ENCODE measurements around the gene FAM32A. TPM values are rescaled to one million over a fixed set of nuclear protein-coding genes. Genes with fewer than 3 reads are reported as not detected.

FAM32A gene
- total and polyA plus RNA-seq, 4 donors: 46.1 to 89.5 (median 63.5) TPM

DNA sequence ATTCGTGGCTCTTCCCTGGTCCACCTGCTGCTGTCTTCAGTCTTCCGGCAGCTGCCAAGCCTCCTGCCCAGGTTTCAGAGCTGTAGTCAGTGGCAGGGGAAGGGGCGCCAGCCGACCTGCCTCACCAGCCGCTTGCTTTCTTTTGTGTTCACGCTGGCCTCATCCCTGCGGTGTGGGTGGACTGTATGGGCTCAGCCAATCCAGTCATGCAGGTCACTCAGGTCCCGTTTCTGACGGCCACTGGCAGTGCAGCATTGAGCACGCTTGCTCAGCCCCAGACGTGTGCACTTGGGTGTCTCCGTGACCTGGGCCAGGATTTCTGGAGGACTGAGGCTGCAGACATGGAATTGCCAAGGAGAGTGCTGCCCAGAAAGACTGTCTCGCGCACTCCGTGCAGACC is 38.5 kb downstream of the FAM32A start:
- intact Hi-C loops (cut with DNase I): no loop called here
- DNase-seq: peak in 1 of 2 donors; percentile 42
- 81 to 89% methylated on average over 15 of the region's 15 CpGs for WGBS, 2 donors
- ATAC-seq (ENCODE audit: low FRiP score): no peak
- H3K4me3 ChIP-seq (ENCODE audit: low read length in 2 of 2): no peak overlapping the region
- no peak overlapping the region for H3K27ac ChIP-seq (ENCODE audit: low read depth in 1 of 2, low read length in 2 of 2)
- no peaks in the 10 kb centered on the region for H3K27me3 ChIP-seq (ENCODE audit: control insufficient read depth in 1 of 2, insufficient read depth in 2 of 2, low read length in 1 of 2)
- no peaks in the 10 kb centered on the region for H3K4me1 ChIP-seq (ENCODE audit: control insufficient read depth in 1 of 2, insufficient read depth in 2 of 2, low read length in 2 of 2)
- H3K9me3 ChIP-seq (ENCODE audit: control insufficient read depth, low read length): peaks cover 1% of the 10 kb centered on the region
- peaks cover 0 to 5% of the 10 kb centered on the region in 2 donors for H3K36me3 ChIP-seq (ENCODE audit: control insufficient read depth in 1 of 2, insufficient read depth in 2 of 2, low read length in 1 of 2)

DNA sequence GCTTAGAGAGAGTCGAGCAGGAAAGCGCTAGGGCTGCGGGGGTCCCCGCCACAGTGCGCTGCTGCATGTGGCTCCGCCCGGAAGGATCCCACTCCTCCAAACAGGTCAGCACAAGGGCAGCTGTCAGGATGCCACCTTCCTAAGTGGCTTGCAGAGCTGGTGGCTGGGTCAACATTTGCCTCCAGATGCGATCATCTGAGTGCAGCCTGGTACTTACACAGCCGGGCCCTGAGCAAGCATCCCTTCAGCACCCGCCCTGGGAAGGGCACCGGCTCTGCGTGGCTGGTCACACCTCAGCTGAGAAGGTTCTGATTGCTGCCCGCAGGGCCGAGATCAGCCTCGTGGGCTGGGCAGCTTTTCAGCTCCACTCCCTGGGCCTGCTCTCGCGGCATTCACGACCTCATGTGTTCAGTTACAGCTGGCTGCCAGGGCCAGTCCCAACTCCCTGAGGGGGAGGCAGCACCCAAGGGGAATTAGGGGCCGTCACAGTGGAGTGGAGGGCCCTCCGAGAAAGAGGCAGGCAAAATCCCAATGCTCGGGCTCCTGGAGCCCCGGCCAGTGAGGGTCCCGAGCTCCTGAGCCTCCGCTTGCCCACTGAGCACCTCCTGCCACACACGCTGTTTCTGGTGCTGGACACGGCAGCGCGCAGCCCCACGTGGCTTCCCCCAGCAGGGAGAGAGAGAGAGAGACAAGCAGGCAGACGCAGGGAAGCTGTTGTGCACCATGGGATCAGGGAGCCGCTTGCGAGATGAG is 39.3 kb downstream of the FAM32A start:
- H3K4me3 ChIP-seq (ENCODE audit: low read length in 2 of 2): no peak overlapping the region
- H3K4me1 ChIP-seq (ENCODE audit: control insufficient read depth in 1 of 2, insufficient read depth in 2 of 2, low read length in 2 of 2): no peaks in the 10 kb centered on the region
- ATAC-seq (ENCODE audit: low FRiP score) (no peak), DNase-seq (no peak)
- no peaks in the 10 kb centered on the region for H3K27me3 ChIP-seq (ENCODE audit: control insufficient read depth in 1 of 2, insufficient read depth in 2 of 2, low read length in 1 of 2)
- H3K9me3 ChIP-seq (ENCODE audit: control insufficient read depth, low read length): peaks cover 1% of the 10 kb centered on the region
- WGBS, 2 donors: 87 to 91% methylated on average over 32 of the region's 32 CpGs
- no peak overlapping the region for H3K27ac ChIP-seq (ENCODE audit: low read depth in 1 of 2, low read length in 2 of 2)
- intact Hi-C loops (cut with DNase I): no loop called here
- H3K36me3 ChIP-seq (ENCODE audit: control insufficient read depth in 1 of 2, insufficient read depth in 2 of 2, low read length in 1 of 2): peaks cover 0 to 5% of the 10 kb centered on the region in 2 donors

DNA sequence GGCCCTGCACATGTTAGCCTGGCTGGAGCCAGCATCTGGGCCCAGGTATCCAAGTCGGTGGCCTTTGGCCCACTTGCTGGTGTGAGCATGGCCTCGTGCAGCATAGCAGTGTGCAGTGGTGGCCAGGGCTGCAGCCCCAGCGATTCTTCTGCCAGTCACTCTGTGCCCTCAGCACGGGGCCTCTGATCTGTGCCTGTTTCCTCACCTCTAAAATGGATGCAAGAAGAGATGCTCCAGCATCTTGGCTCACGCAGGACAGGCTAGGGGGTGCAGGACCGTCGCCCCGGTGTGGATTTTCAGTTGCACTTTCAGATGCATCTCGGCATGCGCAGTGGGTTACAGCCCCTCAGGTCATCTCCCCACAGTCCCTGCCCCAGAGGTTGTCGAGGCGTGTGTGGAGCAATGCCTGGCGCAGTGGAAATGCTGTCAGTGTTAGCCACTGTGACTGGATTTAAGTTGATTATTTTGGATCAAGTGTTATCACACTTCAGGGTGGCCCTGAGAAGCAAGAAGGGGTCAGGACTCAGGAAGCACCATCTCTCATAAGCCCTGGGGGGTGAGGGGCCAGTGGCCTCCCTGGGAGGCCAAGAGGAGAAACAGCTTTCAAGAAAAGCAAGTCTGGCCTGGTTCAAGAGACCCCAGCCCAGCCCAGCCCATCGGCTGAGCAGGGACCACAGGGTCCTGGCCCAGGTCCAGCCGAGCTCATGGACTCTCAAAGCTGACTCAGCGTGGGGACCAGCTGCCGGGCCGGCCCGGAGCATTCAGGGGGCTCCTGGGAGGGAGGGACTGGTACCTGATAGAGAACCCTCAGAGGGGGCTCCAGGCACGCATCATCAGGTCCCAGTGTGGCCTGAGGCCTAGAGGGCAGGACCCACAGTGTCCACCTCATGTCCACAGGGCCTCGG is 40.3 kb downstream of the FAM32A start:
- Histone ChIP-seq H3K4me1 (ENCODE audit: control insufficient read depth in 1 of 2, insufficient read depth in 2 of 2, low read length in 2 of 2) (no peaks in the 10 kb centered on the region), H3K4me3 (ENCODE audit: low read length in 2 of 2) (no peak overlapping the region), H3K9me3 (ENCODE audit: control insufficient read depth, low read length) (no peaks in the 10 kb centered on the region), H3K27ac (ENCODE audit: low read depth in 1 of 2, low read length in 2 of 2) (no peak overlapping the region), H3K27me3 (ENCODE audit: control insufficient read depth in 1 of 2, insufficient read depth in 2 of 2, low read length in 1 of 2) (no peaks in the 10 kb centered on the region), H3K36me3 (ENCODE audit: control insufficient read depth in 1 of 2, insufficient read depth in 2 of 2, low read length in 1 of 2) (peaks cover 0 to 5% of the 10 kb centered on the region in 2 donors)
- DNase-seq (peak in 1 of 2 donors; percentile 45), ATAC-seq (ENCODE audit: low FRiP score) (no peak)
- 86 to 87% methylated on average over 21 of the region's 21 CpGs for WGBS, 2 donors
- intact Hi-C loops (cut with DNase I): no loop called here

DNA sequence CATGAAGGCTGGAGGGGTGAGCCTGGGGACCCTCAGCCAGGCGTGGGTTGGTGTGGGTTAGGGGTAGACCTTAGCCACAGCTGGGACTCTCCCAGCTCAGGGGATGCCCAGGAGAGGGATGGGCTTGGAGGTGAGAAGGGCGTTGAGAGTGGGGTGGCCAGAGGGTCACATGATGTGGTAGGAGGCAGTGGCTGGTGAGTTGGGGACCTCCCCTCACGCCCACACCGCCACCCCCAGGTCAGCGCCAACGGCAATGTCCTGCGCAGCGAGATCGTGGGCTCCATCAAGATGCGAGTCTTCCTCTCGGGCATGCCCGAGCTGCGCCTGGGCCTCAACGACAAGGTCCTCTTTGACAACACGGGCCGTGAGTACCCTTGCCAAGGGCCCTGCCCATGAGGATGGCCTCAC is 41.0 kb downstream of the FAM32A start:
- no peak for DNase-seq
- H3K27ac ChIP-seq (ENCODE audit: low read depth in 1 of 2, low read length in 2 of 2): no peak overlapping the region
- 94 to 95% methylated on average over 16 of the region's 16 CpGs for WGBS, 2 donors
- peaks cover 0 to 5% of the 10 kb centered on the region in 2 donors for H3K36me3 ChIP-seq (ENCODE audit: control insufficient read depth in 1 of 2, insufficient read depth in 2 of 2, low read length in 1 of 2)
- no peaks in the 10 kb centered on the region for H3K27me3 ChIP-seq (ENCODE audit: control insufficient read depth in 1 of 2, insufficient read depth in 2 of 2, low read length in 1 of 2)
- H3K4me1 ChIP-seq (ENCODE audit: control insufficient read depth in 1 of 2, insufficient read depth in 2 of 2, low read length in 2 of 2): no peaks in the 10 kb centered on the region
- H3K4me3 ChIP-seq (ENCODE audit: low read length in 2 of 2): no peak overlapping the region
- no peak for ATAC-seq (ENCODE audit: low FRiP score)
- H3K9me3 ChIP-seq (ENCODE audit: control insufficient read depth, low read length): no peaks in the 10 kb centered on the region
- intact Hi-C loops (cut with DNase I): no loop called here

DNA sequence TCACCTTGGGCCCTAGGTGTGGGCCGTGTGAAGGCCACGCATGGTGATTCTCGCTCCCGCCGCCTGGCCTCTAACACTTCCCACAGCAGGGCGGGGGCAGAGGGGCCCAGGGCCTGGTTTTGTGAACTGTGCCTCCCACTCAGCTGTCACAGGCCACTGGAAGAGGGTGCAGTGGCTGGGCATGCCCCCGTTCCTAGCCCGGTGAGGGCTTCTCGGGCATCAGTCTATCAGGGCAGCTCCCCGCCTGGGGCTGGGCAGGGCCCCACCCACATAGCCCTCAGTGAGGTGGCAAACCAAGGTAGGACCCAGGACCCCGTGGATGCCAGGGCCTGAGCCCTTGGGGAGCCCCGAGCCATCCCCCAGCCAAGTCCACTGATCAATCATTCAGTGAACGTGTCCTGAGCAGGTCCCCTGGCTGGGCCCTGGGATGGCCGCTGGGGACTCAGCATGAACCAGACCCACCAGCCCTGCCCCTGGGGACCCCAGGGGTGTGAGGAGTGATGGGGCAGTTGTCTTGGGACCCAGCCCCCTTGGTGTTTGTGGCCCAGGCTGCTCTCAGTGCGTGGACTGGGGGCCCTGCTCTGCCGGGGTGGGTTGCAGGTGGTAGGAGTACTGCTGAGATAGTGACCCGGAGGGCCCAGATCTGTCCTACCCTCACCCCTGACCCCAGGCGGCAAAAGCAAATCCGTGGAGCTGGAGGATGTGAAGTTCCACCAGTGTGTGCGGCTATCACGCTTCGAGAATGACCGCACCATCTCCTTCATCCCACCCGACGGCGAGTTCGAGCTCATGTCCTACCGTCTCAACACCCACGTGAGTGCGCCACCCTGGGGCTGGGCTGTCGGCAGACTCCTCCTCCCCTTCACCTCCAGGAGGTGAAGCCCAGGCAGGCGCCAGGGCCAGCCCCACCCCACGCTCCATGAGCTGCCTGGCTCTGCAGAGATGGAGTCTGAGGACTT is 41.9 kb downstream of the FAM32A start:
- no peak overlapping the region for H3K27ac ChIP-seq (ENCODE audit: low read depth in 1 of 2, low read length in 2 of 2)
- H3K9me3 ChIP-seq (ENCODE audit: control insufficient read depth, low read length): no peaks in the 10 kb centered on the region
- DNase-seq (peak in 1 of 2 donors; percentile 45), ATAC-seq (ENCODE audit: low FRiP score) (peak; percentile 20)
- H3K36me3 ChIP-seq (ENCODE audit: control insufficient read depth in 1 of 2, insufficient read depth in 2 of 2, low read length in 1 of 2): peaks cover 0 to 5% of the 10 kb centered on the region in 2 donors
- no peak overlapping the region for H3K4me3 ChIP-seq (ENCODE audit: low read length in 2 of 2)
- no peaks in the 10 kb centered on the region for H3K4me1 ChIP-seq (ENCODE audit: control insufficient read depth in 1 of 2, insufficient read depth in 2 of 2, low read length in 2 of 2)
- 87 to 92% methylated on average over 32 to 33 of the region's 33 CpGs for WGBS, 2 donors
- intact Hi-C loops (cut with DNase I): no loop called here
- no peaks in the 10 kb centered on the region for H3K27me3 ChIP-seq (ENCODE audit: control insufficient read depth in 1 of 2, insufficient read depth in 2 of 2, low read length in 1 of 2)

DNA sequence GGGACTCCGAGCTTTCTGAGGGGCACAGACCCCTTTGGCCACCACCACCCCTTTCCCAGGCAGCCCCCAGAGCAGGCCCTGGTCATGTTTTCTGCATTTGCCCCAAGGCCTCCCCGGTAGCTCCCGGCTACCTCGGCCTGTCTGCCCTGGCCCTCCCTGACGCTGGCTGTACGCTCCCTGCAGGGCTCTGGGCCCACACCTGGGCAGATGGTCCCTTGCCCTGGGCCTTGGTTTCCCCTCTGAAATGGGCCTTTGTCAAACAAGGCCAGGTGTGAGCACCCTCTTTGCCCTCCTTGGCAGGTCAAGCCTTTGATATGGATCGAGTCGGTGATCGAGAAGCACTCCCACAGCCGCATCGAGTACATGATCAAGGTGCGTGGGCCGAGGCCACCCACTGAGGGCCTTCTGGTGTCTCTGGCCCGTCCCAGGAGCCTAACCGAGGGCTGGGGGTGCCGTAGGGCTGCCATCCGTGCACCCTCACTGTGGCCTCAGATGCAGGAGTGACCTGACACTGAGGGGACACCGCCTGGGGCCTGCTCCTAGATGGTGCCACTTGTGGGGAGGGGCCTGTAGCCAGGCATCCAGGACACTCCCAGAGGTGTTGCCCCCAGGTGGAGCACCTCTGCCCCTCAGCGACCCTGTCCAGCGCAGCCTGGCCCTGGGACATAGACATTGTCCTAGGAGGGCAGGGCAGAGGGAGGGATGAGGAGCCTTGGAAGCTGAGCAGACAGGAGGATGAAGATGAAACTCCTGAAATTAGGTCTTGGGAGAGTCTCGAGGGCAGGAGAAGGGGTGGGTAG is 42.8 kb downstream of the FAM32A start:
- no peak for DNase-seq
- Histone ChIP-seq H3K4me3 (ENCODE audit: low read length in 2 of 2) (no peak overlapping the region), H3K27ac (ENCODE audit: low read depth in 1 of 2, low read length in 2 of 2) (no peak overlapping the region), H3K4me1 (ENCODE audit: control insufficient read depth in 1 of 2, insufficient read depth in 2 of 2, low read length in 2 of 2) (no peaks in the 10 kb centered on the region), H3K27me3 (ENCODE audit: control insufficient read depth in 1 of 2, insufficient read depth in 2 of 2, low read length in 1 of 2) (no peaks in the 10 kb centered on the region), H3K9me3 (ENCODE audit: control insufficient read depth, low read length) (no peaks in the 10 kb centered on the region), H3K36me3 (ENCODE audit: control insufficient read depth in 1 of 2, insufficient read depth in 2 of 2, low read length in 1 of 2) (peaks cover 0 to 5% of the 10 kb centered on the region in 2 donors)
- intact Hi-C loops (cut with DNase I): no loop called here
- WGBS, 2 donors: 88 to 92% methylated on average over 21 of the region's 21 CpGs
- ATAC-seq (ENCODE audit: low FRiP score): no peak

DNA sequence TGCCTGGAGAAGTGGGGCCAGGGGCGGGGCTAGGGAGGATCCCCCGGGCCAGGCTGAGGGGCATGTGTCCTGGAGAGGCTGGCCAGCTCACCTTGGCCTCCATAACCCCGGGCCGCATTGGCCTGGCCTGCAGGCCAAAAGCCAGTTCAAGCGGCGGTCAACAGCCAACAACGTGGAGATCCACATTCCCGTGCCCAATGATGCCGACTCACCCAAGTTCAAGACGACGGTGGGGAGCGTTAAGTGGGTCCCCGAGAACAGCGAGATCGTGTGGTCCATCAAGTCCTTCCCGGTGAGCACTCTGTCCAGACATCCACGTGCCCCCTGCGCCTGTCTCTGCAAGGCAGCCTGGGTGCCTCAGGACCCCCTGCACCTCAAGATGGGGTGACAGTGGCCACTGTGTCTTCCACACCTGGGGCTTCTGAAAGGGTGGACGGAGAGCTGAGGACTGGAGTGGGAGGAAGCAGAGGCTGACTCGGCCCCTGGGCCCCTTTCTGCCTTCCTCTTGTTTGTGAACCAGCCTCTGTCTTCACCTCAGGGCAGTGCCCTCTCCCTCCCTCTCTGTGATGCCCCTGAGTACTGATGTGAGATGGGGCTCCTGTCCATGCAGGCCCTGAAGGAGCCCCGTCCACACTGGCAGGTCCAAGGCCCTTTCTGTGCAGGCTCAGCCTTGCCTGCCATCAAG is 43.6 kb downstream of the FAM32A start:
- 84 to 89% methylated on average over 21 of the region's 21 CpGs for WGBS, 2 donors
- H3K4me3 ChIP-seq (ENCODE audit: low read length in 2 of 2): no peak overlapping the region
- H3K27ac ChIP-seq (ENCODE audit: low read depth in 1 of 2, low read length in 2 of 2): no peak overlapping the region
- no peak for DNase-seq
- no peaks in the 10 kb centered on the region for H3K4me1 ChIP-seq (ENCODE audit: control insufficient read depth in 1 of 2, insufficient read depth in 2 of 2, low read length in 2 of 2)
- peaks cover 0 to 3% of the 10 kb centered on the region in 2 donors for H3K36me3 ChIP-seq (ENCODE audit: control insufficient read depth in 1 of 2, insufficient read depth in 2 of 2, low read length in 1 of 2)
- H3K9me3 ChIP-seq (ENCODE audit: control insufficient read depth, low read length): no peaks in the 10 kb centered on the region
- H3K27me3 ChIP-seq (ENCODE audit: control insufficient read depth in 1 of 2, insufficient read depth in 2 of 2, low read length in 1 of 2): no peaks in the 10 kb centered on the region
- no peak for ATAC-seq (ENCODE audit: low FRiP score)
- intact Hi-C loops (cut with DNase I): no loop called here

Measured in aorta (tissue), 5 donors.